Motor neuron (in vitro differentiated cells): Measurements from ENCODE around the gene CHTF8. TPM values are rescaled to one million over a fixed set of nuclear protein-coding genes. Genes with fewer than 3 reads are reported as not detected.
A peak's percentile ranks its signal among the peaks of the same experiment; 100 is the strongest.
"Not testable (repeated sequence)": the region's sequence is repeated elsewhere in the genome, so short reads cannot be mapped to it uniquely, and the experiment has no call there.

Experiments used
- ATAC-seq, 8 experiments: fragments of 200-7000 bp; cut with Tn5 transposase; replicated peaks in 6 of 8; 2 replicates each; pipeline ENCODE4 v1.8.0; 2021; ENCODE audit warnings: mild to moderate bottlenecking in 8 of 8, moderate library complexity in 8 of 8
- H3K27ac ChIP-seq, 2 donors: fragments of 250-450 bp; sonication (Bioruptor Pico); 2 replicates each; pipeline ENCODE4 v1.9.0; 2021; ENCODE audit warnings: antibody characterized with exemption in 2 of 2, mild to moderate bottlenecking in 2 of 2, moderate library complexity in 1 of 2
- H3K4me1 ChIP-seq, 2 donors: fragments of 250-450 bp; sonication (Bioruptor Pico); replicated peaks in 1 of 2; 2 replicates each; pipeline ENCODE4 v1.6.1; 2021; ENCODE audit warnings: antibody characterized with exemption in 2 of 2, mild to moderate bottlenecking in 2 of 2, moderate library complexity in 1 of 2
- H3K4me3 ChIP-seq, 5 donors: fragments of 250-450 bp; sonication (Bioruptor Pico); 2 replicates each; pipeline ENCODE4 v1.9.0; 2021; ENCODE audit warnings: antibody characterized with exemption in 5 of 5, mild to moderate bottlenecking in 5 of 5, moderate library complexity in 4 of 5
- WGBS, 10 experiments: fragments of 450-650 bp; shearing (Covaris generic); methylation state at CpG; one replicate each; pipeline ENCODE4 v1.0.0; 2022; 5-methylcytosine and 5-hydroxymethylcytosine counted together
- in situ Hi-C, 9 experiments: fragments of 400-800 bp; cut with MboI; loops; one replicate each; pipeline ENCODE4 v1.15.0; 2021; ENCODE audit warnings: low sequenced_read_pairs in 9 of 9, low pct_unique_long_range_greater_than_20kb in 2 of 9; ENCODE audit not compliant: unreplicated experiment in 9 of 9
- total RNA-seq, 8 experiments: library from RNA; unstranded; fragments of 300-600 nt; gene quantifications; 2 replicates each; pipeline versions ENCODE4 v1.2.3 to v1.2.4, GENCODE V29; 2022

Gene CHTF8
- total RNA-seq, 8 experiments from 2014 or later, result 29.4 to 111 (median 54.2) TPM

- Histone ChIP-seq H3K4me3 (peak overlapping the region; percentile 76 to 99 (median 89)), H3K4me1 (peaks cover 14 to 15% of the 10 kb centered on the region in 2 donors), H3K27ac (peak overlapping the region; percentile 98 to 99)
- WGBS, 10 experiments, result 0% methylated on average over 1 of the region's 53 CpGs; no CpG with 5 or more reads in 9 of the 10 experiments
- ATAC-seq, result peak; percentile 62 to 81 (median 77)
- in situ Hi-C loops, result loop anchor here in 1 of 9 experiments (25.0 kb wide), 1 partner anchor 245 kb away; no protein-coding TSS in a partner anchor
Observed at GRCh38 chr16:69131839-69132423, 457 bp downstream of the CHTF8 start.

- peak in 4 of 8 experiments; percentile 0 to 4 (median 2) for ATAC-seq
- 0 to 20% (median 7%) methylated on average over 1 to 4 of the region's 15 CpGs; no CpG with 5 or more reads in 2 of the 10 experiments for whole genome bisulfite sequencing, 10 experiments
Observed at GRCh38 chr16:69131167-69131838, 1.1 kb downstream of the CHTF8 start.

DNA sequence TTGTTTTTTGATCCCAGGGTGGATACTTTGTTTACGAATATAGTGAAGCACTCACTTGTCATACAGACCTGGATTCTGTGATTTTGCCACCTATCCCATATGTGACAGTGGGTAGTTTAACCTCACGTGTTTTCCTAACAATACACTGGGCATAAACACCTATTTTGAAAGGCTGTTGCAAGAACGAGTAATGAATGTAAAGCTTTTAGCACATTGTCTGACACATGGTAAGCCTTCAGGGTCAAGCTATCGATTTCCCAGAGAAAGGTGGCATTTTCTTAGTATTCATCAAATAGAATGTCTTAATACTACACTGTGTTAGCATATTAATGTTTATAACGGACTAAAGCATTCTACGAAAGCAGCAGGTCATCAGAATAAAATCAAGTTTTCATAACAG is 1.9 kb downstream of the CHTF8 start:
- in situ Hi-C loops, result loop anchor here in 1 of 9 experiments (25.0 kb wide), 1 partner anchor 243 kb away; no protein-coding TSS in a partner anchor
- Histone ChIP-seq H3K27ac (no peak overlapping the region), H3K4me1 (peaks cover 14 to 15% of the 10 kb centered on the region in 2 donors), H3K4me3 (peak overlapping the region in 3 of 5 donors; percentile 87 to 99 (median 91))
- 23 to 93% (median 75%) methylated on average over 2 to 6 of the region's 6 CpGs for WGBS, 10 experiments
- ATAC-seq, result no peak

More at GRCh38 chr16:69131167-69131838, 1.1 kb downstream of the CHTF8 start:
- H3K4me1 ChIP-seq, result peaks cover 14 to 15% of the 10 kb centered on the region in 2 donors
- H3K27ac ChIP-seq, result peak overlapping the region; percentile 98 to 99
- H3K4me3 ChIP-seq, result peak overlapping the region; percentile 76 to 99 (median 89)
- in situ Hi-C loops, result loop anchor here in 1 of 9 experiments (25.0 kb wide), 1 partner anchor 244 kb away; no protein-coding TSS in a partner anchor

DNA sequence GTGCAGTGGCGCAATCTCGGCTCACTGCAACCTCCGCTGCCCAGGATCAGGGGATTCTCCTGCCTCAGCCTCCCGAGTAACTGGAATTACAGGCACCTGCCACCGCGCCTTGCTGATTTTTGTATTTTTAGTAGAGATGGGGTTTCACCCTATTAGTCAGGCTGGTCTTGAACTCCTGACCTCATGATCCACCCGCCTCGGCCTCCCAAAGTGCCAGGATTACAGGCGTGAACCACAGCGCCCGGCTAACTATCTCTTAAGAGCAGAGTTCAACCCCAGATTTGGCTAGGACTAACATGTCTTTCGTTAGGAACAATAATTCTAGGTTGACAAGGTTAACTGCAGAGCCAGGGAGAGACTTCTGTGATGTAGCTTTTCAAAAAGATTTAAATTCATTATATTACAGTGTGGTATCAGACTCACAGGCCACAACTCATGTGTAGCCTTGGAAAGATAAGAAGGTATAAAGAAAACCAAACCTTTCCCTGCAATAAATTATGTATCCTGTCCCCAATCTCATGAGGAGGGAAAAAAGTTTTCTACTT is 4.3 kb downstream of the CHTF8 start:
- in situ Hi-C loops, result loop anchor here in 1 of 9 experiments (25.0 kb wide), 1 partner anchor 241 kb away; no protein-coding TSS in a partner anchor
- Histone ChIP-seq H3K4me3 (no peak overlapping the region), H3K4me1 (peaks cover 9% of the 10 kb centered on the region in 2 donors), H3K27ac (no peak overlapping the region)
- WGBS, 10 experiments, result 60 to 100% (median 97%) methylated on average over 1 to 9 of the region's 12 CpGs; no CpG with 5 or more reads in 1 of the 10 experiments
- no peak for ATAC-seq

GRCh38 chr16:69126801-69127200 is 5.6 kb downstream of the CHTF8 start:
- in situ Hi-C loops, result loop anchor here in 1 of 9 experiments (25.0 kb wide), 1 partner anchor 240 kb away; no protein-coding TSS in a partner anchor
- 90 to 100% (median 100%) methylated on average over 1 to 8 of the region's 10 CpGs; no CpG with 5 or more reads in 1 of the 10 experiments for WGBS, 10 experiments
- not testable (repeated sequence) for H3K4me1 ChIP-seq, H3K27ac ChIP-seq, ATAC-seq, H3K4me3 ChIP-seq

- in situ Hi-C loops, result loop anchor here in 1 of 9 experiments (25.0 kb wide), 1 partner anchor 239 kb away; no protein-coding TSS in a partner anchor
- no peak for ATAC-seq
- WGBS, 10 experiments, result 50 to 100% (median 82%) methylated on average over 1 to 3 of the region's 3 CpGs; no CpG with 5 or more reads in 2 of the 10 experiments
- Histone ChIP-seq H3K4me1 (peaks cover 9% of the 10 kb centered on the region in 2 donors), H3K27ac (no peak overlapping the region), H3K4me3 (no peak overlapping the region)
Observed at GRCh38 chr16:69126221-69126620, 6.2 kb downstream of the CHTF8 start.

DNA sequence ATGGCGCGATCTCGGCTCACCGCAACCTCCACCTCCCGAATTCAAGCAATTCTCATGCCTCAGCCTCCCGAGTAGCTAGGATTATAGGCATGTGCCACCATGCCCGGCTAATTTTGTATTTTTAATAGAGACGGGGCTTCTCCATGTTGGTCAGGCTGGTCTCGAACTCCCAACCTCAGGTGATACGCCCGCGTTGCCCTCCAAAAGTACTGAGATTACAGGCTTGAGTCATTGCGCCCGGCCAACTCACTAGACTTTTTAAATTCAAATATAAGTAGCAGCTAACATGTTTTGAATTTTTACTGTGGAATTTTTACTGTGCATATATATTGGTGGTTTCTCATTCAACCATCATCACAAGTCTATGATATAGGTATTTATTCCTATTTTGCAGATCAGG is 7.4 kb downstream of the CHTF8 start:
- H3K27ac ChIP-seq, H3K4me3 ChIP-seq, ATAC-seq, H3K4me1 ChIP-seq: not testable (repeated sequence)
- WGBS, 10 experiments, result 90 to 100% (median 100%) methylated on average over 1 to 11 of the region's 14 CpGs
- in situ Hi-C loops, result loop anchor here in 5 of 9 experiments (25.0 kb wide), 4 partner anchors 213 to 588 kb away; partner anchors contain the start of gene ZFP90 (in 2 of the 5)

GRCh38 chr16:69124406-69124805 is 8.0 kb downstream of the CHTF8 start:
- WGBS, 10 experiments, result 86 to 100% (median 98%) methylated on average over 1 to 6 of the region's 8 CpGs; no CpG with 5 or more reads in 3 of the 10 experiments
- not testable (repeated sequence) for H3K4me1 ChIP-seq, H3K27ac ChIP-seq, H3K4me3 ChIP-seq, ATAC-seq
- in situ Hi-C loops, result loop anchor here in 5 of 9 experiments (25.0 kb wide), 4 partner anchors 212 to 587 kb away; partner anchors contain the start of gene ZFP90 (in 2 of the 5)

- in situ Hi-C loops, result loop anchor here in 5 of 9 experiments (25.0 kb wide), 4 partner anchors 212 to 587 kb away; partner anchors contain the start of gene ZFP90 (in 2 of the 5)
- Histone ChIP-seq H3K27ac (no peak overlapping the region), H3K4me3 (no peak overlapping the region), H3K4me1 (no peaks in the 10 kb centered on the region)
- peak in 3 of 8 experiments; percentile 55 to 71 (median 67) for ATAC-seq
- 0 to 100% (median 95%) methylated on average over 1 to 3 of the region's 3 CpGs; no CpG with 5 or more reads in 2 of the 10 experiments for WGBS, 10 experiments
Observed at GRCh38 chr16:69123910-69124309, 8.5 kb downstream of the CHTF8 start.

- Histone ChIP-seq H3K27ac (no peak overlapping the region), H3K4me1 (no peaks in the 10 kb centered on the region), H3K4me3 (no peak overlapping the region)
- no peak for ATAC-seq
- in situ Hi-C loops, result loop anchor here in 5 of 9 experiments (25.0 kb wide), 4 partner anchors 208 to 583 kb away; partner anchors contain the start of gene ZFP90 (in 2 of the 5)
- 94 to 100% (median 100%) methylated on average over 2 to 6 of the region's 19 CpGs; no CpG with 5 or more reads in 5 of the 10 experiments for WGBS, 10 experiments
Observed at GRCh38 chr16:69120096-69120664, 12.2 kb downstream of the CHTF8 start.

DNA sequence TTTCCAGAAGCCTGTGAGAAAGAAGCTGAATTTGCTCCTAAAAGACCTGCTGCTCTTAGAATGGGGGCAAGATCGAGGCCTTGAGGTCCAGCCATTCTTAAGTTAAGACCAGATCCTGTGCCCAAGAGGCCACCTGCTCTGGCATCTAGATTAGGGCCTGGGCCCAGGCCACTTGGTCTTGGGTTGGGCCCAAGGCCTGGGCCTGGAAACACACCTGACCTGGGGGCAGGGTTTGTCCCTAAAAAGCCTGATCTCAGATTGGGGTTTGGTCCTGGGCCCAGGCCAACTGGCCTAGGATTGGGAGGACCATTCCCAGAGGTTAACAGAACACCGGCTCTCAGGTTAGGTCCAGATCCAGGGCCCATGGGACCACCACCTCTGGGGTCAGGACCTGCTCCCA is 12.9 kb downstream of the CHTF8 start:
- 100% methylated on average over 1 of the region's 2 CpGs; no CpG with 5 or more reads in 6 of the 10 experiments for WGBS, 10 experiments
- Histone ChIP-seq H3K4me3 (no peak overlapping the region), H3K4me1 (no peaks in the 10 kb centered on the region), H3K27ac (no peak overlapping the region)
- in situ Hi-C loops, result loop anchor here in 5 of 9 experiments (10.0 to 25.0 kb wide), 5 partner anchors 207 to 582 kb away; partner anchors contain the start of gene ZFP90 (in 2 of the 5)
- peak in 1 of 8 experiments; percentile 2 for ATAC-seq

DNA sequence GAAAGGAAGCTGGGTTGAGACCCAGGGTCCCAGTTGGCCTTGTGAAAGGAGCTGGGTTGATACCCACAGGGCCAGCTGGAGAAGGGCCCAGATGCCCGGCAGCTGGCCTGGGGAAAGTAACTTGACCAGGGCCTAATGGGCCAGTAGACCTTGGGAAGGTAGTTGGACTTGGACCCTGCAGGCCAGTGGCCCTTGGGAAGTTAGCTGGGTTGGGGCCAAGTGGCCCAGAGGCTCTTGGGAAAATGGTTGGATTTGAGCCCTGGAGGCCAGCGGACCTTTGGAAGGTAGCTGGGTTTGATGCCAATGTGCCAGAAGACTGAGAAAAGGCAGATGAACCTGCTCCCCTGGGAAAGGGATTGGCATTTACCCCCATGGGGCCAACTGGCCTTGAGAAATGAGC is 13.4 kb downstream of the CHTF8 start:
- 100% methylated on average over 1 of the region's 2 CpGs; no CpG with 5 or more reads in 9 of the 10 experiments for WGBS, 10 experiments
- peak in 1 of 8 experiments; percentile 3 for ATAC-seq
- in situ Hi-C loops, result loop anchor here in 5 of 9 experiments (10.0 to 25.0 kb wide), 5 partner anchors 207 to 582 kb away; partner anchors contain the start of gene ZFP90 (in 2 of the 5)
- Histone ChIP-seq H3K4me3 (no peak overlapping the region), H3K4me1 (no peaks in the 10 kb centered on the region), H3K27ac (no peak overlapping the region)
